HG03175 (cell line): ENCODE data around the gene CLCN1.
A peak's percentile ranks its signal among the peaks of the same experiment; 100 is the strongest.

Experiments
- ATAC-seq: cut with Tn5 transposase; IDR thresholded peaks from one replicate; pipeline ENCODE4 v1.9.1; 2021; ENCODE audit warnings: mild to moderate bottlenecking, moderate library complexity; ENCODE audit not compliant: unreplicated experiment

CLCN1 gene

DNA sequence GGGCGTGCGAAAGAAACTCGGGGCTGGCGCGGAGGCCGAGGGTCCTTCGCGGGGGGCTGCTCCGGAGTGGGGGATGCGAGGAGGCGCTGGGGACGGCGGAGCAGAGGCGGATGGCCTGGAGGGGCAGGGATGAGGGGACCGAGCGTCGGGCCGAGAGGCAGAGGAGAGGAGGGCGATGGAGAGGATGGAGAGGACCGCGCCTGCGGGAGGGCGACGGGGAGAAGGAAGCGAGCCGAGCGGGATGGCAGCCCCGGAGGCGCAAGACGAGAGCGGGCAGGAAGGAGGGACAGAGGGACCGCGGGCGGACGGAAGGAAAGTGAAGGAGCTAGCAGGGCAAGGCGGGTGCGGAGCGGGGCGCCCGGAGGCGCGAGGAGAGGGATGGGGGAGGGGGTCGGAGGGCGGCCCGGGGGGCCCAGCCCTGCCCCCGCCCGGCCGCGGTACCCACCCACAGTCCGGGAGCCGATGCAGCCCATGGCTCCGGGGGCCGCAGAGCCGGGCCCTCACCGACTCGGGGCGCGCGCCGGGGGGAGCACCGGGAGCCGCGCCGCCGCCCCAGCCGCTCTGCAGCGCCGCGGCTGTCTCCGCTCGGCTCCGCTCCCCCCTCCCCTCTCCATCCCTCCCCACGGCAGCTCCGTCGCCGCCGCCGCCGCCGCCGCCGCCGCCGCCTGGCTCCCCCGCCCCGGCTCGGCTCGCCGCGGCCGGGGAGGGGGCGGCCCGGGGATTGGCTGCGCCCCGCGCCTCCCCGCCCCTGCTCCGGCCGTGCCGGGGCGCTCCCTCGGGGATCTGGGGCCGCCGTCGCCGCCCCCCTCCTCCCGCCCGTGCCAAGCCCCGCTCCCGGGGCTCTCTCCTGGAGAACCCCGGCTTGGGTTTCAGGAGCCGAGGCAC is 46.5 kb downstream of the CLCN1 start, which contains the start of gene FAM131B:
Gene FAM131B, minus strand, starts transcription at position 583 of the 885 bp plus-strand sequence. Its CDS starts 110 bp downstream, at position 473.
- ATAC-seq: no peak

- no peak for ATAC-seq
These were observed 47.4 kb downstream of the CLCN1 start for GRCh38 chr7:143363016-143363937.

DNA sequence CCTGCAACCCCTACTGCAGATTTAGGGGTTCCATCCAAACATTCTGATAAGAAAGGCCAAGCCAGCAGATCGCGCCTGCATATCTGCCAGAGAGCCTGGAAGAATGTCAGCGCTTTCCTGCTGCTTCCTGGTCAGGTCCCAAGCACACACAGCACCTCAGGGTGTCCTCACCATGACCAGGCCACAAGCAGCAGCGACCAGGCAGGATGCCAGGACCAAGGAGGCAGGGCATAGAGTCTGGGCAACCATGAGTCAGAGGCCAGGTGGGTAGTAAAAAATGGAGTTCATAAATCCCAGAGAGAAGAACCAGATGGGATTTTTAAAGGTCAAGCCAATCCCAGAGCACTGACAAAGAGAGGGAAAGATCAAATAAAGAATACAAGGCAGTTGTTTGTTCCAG is 52.1 kb downstream of the CLCN1 start:
- ATAC-seq: no peak

DNA sequence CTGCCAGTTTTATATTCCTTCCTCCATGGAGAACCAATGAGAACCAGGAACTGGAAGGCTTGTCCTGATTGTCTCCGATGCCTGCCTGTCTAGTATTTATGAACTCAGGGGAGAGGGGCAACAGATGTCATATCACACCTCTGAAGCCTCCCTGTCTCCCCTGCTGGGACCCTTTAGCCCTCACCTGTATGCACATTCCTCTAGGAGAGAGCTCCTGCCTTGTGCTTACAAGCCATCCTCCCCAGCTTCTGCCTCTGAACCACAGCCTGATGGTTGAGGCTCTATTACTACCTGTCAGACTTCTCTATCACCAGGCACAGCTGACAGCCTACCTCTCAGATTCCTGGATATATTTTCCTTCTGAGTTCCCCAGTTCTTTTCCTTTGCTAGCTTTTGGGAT is 52.5 kb downstream of the CLCN1 start:
- ATAC-seq: no peak

DNA sequence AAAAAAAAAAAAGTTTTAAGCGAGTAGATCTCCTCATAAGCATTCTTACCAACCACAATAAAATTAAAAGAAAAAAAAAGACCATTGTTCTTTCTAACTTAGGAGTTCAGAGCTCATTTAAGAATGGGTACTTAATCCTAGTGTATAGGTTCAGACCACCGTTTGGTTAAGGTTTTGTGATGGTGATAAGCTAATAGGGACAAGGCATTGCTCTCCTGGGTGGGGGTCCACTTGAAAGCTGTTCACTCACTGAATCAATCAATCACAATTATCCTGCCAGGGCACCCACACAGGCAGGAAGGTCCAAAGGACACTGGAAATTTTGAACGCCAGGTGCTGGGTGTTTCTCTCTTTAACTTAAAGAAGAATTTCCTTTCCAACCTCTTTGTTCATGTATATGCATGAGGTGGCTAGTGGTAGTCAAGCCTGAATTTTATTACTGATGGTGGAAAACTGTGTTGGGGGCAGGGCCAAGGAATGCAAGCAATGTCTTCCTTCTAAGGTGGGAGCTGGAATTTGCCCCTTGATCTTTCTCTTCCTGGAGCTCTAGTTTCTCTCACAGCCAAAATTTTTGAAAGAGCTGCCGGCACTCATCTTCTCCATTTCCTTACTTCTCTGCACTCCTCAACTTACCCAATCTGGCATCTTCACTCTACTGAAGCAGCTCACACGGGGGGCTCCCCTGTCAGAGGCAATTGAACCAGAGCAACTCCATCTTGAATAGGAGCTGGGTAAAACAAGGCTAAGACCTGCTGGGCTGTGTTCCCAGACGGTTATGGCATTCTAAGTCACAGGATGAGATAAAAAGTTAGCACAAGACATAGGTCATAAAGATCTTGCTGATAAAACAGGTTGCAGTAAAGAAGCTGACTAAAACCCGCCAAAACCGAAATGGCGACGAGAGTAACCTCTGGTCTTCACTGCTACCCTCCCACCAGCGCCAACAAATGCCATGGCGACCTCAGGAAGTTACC is 54.1 kb downstream of the CLCN1 start:
- no peak for ATAC-seq

DNA sequence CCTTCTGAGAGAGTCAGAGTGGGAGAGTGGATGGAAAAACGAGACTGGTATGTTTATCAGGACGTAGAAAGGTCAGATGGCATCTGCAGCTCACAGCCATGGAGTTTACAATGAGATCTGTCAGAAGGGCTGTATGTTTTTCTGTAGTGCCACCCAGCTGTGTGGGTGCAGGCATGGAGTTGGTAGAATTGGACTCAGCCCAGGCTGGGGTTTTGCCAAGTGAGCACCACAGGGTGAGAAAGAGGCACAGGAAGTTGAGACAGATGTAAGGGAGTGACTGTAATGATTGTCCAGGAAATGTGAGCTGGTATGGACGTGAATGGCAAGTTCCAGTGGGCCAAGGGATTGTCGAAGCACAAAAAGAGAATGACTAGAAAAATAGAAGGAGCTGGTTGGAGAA is 56.2 kb downstream of the CLCN1 start:
- no peak for ATAC-seq

GRCh38 chr7:143373255-143373794 is 57.4 kb downstream of the CLCN1 start:
- no peak for ATAC-seq

DNA sequence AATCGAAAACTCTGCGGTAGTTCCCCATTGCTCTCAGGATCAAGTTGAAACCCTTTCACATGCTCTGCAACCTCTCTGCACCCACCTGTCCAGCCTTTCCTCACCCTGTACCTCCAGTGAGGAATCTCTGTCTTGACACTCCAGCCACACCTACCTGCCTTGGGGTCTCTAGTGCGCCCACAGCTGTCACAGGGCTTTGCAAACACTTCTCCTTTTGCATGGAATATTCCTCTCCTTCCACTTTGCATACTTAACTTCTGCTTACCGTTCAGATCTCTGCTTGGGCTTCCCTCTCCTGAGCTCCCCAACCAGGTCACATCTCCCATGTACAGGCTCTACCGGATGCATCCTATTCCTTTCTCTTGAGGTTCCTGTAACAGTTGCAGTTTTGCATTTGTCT is 58.6 kb downstream of the CLCN1 start:
- no peak for ATAC-seq

DNA sequence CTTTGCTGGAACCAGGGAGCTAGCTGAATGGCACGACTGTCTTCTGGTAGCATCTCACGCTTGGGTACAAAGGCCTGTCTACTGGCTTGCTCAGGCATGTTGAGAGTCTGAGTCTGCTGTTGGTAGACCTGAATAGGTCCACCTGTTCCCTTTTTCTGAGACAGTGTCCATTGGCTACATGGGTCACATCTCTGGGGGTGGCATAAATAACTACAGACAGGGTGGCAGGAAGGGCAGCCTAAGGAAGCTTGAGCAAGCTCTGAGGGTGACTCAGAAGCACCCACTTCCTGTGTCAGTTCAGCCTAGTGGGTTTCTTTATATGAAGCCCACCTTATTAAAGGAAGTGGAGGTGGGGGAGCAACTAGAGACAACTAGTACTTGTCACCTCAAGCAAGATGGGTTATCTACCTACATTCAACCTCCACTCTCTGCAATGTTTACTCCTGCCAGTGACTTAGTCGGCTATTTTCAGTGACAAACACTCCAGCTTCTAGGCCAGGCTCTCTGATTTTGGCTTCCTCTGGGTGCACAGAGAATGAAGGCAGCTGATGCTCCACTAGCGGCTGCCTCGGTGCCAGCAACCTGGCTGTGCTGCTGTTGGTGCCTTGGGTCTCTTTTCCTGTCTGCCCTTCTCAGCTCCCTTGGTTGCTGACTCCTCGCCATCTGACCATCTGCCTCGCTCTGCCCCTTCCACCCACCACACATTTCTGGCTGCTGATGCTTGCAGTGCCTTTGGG is 59.6 kb downstream of the CLCN1 start:
- ATAC-seq: no peak

GRCh38 chr7:143376396-143376795 is 60.5 kb downstream of the CLCN1 start:
- no peak for ATAC-seq

GRCh38 chr7:143379611-143380259 is 63.8 kb downstream of the CLCN1 start:
- ATAC-seq: no peak

DNA sequence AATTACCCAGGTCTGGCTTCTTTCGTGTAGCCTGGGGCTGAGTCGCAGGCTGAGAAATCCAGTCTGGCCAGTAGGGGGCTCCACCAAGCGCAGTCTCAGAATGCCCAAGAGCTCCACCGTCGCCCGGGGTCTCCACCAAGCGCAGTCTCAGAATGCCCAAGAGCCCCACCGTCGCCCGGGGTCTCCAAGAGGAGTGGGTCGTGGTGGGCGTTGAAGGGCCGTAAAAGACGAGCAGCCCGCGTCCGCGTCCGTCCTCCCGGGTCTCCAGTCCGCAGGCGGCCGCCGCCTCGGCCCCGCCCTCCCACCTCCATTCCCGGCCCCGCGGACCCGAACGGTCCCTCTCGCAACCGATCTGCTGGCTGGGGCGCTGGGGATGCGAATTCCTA is 64.3 kb downstream of the CLCN1 start:
- ATAC-seq: peak; percentile 60

DNA sequence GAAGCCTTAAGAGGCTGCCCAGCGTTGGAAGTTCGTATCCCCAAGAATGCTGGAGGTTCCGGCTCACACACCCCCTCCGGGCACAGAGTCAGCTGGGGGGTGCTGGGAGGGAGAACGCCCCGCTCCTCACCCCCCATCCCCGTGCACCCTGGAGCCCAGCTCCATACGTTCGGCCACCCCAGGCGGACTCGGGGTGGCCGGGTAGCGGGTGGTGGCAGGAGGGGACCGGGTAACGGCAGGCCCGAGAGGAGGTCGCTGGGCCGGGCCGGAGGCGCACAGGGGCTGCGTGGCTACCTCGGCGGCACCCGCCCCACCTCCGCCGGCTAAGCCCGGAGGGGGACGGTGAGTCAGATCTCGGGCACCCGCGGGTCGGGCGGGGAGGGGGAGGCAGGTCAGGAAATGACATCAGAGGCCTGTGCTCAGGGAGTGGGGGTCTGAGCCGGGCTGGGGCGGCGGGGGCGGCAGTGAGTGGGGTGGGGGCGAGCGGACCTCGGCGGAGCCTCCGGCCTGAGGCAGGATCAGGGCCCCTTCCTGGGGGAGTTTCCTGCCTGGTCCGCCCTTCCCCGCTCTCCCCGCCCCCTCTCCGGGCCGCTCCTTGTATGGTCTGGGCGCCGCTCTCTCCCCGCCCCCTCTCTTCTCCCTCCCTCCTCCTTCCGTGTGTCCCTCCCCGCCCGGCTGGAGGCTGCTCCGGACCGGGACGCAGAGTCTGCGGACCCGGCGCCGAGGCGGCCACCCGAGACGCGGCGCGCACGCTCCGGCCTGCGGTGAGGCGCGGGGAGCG is 64.9 kb downstream of the CLCN1 start, which contains the start of gene ZYX:
Gene ZYX, plus strand, starts transcription at position 700 of the 781 bp plus-strand sequence. CDS start 227 bp downstream, outside the sequence.
- ATAC-seq: peak; percentile 78

GRCh38 chr7:143381427-143382125 is 65.7 kb downstream of the CLCN1 start:
- peak; percentile 13 for ATAC-seq

GRCh38 chr7:143382126-143382790 is 66.3 kb downstream of the CLCN1 start:
- ATAC-seq: no peak

DNA sequence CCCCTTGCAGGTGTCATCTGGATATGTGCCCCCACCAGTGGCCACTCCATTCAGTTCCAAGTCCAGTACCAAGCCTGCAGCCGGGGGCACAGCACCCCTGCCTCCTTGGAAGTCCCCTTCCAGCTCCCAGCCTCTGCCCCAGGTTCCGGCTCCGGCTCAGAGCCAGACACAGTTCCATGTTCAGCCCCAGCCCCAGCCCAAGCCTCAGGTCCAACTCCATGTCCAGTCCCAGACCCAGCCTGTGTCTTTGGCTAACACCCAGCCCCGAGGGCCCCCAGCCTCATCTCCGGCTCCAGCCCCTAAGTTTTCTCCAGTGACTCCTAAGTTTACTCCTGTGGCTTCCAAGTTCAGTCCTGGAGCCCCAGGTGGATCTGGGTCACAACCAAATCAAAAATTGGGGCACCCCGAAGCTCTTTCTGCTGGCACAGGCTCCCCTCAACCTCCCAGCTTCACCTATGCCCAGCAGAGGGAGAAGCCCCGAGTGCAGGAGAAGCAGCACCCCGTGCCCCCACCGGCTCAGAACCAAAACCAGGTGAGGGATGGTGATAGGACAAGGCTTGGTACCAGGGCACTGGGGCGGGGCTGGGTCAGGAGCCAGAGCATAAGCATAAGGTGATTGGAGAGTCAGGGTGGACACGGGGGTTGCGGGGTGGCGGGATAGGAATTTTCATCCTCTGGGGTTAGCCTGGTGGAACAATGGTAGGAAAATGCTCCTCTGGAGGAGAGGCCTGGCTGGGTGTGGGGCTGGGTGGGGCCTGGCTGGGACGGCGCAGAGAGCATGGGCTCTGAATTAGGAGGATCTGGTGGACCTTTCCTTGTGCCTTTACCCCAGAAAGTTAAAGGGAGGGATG is 67.1 kb downstream of the CLCN1 start:
- ATAC-seq: no peak
